ENCODE results near the gene PYURF.
A peak's percentile ranks its signal among the peaks of the same experiment; 100 is the strongest.

PYURF gene, protein sequence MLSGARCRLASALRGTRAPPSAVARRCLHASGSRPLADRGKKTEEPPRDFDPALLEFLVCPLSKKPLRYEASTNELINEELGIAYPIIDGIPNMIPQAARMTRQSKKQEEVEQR

DNA sequence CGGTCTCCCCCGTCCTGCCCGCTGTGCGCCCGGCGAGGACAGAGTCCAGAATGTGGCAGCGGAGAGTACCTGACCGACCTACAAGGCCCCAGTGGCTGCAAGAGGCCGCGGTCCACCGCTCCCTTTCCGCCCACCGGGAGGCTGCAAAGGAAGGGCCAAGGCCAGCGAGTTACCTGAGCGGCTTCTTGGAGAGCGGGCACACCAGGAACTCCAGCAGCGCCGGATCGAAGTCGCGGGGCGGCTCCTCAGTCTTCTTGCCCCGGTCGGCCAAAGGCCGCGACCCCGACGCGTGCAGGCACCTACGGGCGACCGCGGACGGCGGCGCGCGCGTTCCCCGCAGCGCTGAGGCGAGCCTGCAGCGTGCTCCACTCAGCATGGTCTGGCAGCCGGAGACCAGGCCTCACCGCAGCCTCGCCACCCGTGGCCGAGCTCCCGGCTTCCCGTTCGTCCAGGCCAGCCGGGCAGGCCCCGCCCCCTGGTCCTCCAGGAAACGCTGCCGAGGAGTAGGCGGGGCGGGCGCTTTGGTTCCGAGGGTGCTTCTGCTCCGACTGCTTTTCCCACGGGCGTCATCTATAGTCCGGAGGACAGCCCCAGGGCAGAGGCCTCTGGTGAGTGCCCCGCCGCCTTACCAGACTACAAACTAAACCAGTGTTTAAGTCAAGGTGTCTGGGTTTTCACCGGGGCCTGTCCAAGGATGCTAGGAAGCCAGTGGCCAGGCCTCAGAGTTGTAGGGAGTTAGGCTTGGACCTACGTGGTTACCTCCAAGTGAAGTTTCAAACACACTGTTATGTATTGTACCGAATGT lies at the start of gene PYURF:
TSS of gene PYURF (minus strand) at position 452 of the 805 bp plus-strand sequence. CDS start at position 376, 76 bp downstream.
- DNase-seq (ENCODE audit: low read depth in 1 of 2, low spot score in 1 of 2): peak; percentile 37 to 62

DNA sequence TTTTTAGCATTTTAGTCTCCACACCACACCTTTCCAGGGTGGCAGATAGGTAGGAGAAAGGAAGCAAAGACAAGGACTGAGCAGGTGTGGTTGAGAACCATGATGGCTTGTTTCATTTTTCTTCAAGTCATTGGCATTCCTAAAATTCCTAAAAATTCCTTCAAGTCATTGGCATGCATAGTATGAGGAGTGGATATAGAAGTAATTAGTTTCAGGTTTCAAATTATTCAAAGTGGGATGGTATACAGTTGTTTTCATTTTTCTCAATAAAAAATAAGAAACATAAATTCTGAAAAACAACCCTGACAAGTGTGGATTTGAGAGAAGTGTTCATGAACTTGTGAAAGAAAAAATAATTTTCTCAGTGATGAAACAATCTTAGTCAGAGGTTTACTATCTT lies 46.4 kb upstream of the PYURF start:
- DNase-seq (ENCODE audit: low read depth in 1 of 2, low spot score in 1 of 2): no peak

DNA sequence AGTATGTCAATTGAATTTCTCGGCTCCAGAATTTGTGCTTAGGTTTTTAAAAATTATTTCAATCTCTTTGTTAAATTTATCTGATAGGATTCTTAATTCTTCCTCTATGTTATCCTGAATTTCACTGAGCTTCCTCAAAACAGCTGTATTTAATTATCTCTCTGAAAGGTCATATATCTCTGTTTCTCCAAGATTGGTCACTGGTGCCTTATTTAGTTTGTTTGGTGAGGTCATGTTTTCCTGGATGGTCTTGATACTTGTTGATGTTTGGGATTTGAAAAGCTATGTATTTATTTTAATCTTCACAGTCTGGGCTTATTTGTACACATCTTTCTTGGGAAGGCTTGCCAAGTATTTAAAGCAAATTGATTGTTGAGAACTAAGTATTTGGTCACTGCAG lies 44.0 kb upstream of the PYURF start:
- DNase-seq (ENCODE audit: low read depth in 1 of 2, low spot score in 1 of 2): no peak

DNA sequence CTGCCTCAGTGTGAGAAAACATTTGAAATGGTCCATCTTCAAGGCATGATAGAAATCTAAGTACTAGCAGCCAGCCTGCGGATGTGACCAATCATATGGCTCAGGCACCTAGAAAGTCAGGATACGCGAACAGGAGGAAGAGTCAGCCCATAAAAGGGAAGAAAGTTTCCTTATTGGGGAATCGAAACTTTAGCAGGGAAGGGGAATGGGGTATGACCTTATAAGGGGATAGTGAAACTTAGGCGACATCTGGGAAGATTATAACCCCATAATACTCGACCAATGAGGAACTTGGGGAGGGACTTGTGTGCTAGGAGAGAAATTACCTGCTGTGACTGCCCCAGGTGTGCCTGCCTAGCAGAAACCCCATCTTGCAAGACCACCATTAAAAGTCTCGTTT lies 26.2 kb upstream of the PYURF start:
- DNase-seq (ENCODE audit: low read depth in 1 of 2, low spot score in 1 of 2): no peak

DNA sequence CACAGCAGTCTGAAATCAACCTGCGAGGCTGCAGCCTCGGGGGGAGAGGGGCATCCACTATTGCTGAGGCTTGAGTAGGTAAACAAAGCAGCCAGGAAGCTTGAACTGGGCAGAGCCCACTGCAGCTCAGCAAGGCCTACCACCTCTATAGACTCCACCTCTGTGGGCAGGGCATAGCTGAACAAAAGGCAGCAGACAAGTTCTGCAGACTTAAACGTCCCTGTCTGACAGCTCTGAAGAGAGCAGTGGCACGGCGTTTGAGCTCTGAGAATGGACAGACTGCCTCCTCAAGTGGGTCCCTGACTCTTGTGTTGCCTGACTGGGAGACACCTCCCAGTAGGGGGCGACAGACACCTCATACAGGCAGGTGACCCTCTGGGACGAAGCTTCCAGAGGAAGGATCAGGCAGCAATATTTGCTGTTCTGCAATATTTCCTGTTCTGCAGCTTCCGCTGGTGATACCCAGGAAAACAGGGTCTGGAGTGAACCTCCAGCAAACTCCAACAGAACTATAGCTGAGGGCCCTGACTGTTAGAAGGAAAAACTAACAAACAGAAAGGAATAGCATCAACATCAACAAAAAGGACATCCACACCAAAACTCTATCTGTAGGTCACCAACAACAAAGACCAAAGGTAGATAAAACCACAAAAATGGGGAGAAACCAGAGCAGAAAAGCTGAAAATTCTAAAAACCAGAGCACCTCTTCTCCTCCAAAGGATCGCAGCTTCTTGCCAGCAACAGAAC lies 15.9 kb upstream of the PYURF start:
- DNase-seq (ENCODE audit: low read depth in 1 of 2, low spot score in 1 of 2): peak; percentile 42 to 59

DNA sequence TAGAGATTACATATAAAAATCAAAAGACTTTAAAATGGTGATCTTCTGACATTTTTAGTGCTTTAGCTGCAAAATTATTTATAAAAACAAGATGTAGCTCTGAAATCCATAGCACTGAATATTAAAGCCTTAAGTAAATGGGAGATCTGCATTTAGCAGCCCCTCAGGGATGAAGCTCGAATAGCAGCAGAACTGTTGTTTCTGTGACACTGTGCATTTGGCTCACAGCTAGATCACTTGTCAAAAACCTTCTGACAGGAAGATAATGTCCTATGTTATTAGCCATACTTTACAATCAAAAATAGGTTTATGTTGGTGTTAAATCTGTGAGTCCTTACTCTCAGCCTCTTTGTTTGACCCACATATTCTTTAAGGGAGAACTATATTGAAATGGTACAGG lies 14.1 kb upstream of the PYURF start:
- no peak for DNase-seq (ENCODE audit: low read depth in 1 of 2, low spot score in 1 of 2)

DNA sequence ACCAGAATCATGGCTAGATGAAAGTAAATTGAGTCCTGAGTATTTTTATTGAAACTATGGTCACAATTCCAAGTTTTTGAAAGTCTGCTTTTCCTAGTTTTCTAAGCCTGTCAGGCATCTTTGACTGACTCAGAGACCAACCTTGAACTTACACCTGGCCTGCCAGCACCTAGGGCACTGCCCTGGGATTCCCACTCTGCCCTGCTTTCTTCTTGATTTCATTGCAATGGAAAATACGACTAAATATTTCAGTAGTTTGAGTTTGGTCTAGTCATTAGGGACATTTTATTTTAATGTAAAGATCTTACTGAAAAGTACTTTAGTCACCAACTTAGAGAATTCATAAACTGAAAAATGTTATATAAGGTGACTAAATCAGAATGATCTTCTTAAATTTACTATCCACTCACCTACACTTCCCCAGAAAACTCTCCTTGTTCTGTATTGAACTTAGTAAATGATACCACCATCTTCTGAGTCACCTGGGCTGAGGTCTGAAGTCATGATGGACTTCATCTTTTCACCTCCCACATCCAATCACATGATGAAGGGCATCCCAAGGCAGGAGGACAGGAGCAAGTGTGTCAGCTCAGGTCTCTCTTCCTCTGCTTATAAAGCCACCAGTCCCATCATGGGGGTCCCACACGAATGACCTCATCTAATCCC lies 11.6 kb upstream of the PYURF start:
- no peak for DNase-seq (ENCODE audit: low read depth in 1 of 2, low spot score in 1 of 2)

DNA sequence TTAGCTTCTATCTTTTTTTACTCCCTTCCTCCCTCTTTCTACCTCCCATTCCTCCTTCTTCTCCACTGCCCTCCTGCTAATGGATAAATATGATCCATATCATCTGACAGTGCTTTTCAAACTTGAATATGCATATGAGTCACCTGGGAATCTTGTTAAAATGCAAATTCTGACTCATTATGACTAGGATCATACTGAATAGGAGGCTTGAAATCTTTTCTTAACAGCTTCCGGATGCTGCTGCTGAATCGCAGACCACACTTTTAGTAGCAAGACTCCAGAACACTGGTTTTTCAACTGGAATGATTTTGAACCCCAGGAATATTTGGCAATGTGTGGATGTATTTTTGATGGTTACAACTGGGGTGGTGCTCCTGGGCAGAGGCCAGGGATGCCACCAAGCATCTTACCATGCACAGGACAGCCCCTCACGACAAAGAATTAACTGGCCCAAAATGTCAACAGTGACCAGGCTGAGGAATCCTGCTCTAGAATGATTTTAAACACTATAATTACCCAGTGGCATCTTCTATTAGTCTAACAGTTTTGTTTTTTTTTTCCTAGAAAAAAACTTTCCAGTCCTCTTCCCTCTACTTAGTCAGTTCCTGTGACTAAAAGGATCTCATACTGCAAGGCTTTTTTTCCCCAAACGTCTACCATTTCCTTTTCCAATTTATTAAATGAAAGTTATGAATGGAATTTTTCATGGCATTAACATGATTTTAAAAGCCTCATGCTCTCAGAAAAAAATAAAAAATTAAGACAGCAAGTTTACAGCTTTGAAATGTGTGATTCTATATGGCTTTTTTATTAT lies 10.6 kb upstream of the PYURF start:
- no peak for DNase-seq (ENCODE audit: low read depth in 1 of 2, low spot score in 1 of 2)

DNA sequence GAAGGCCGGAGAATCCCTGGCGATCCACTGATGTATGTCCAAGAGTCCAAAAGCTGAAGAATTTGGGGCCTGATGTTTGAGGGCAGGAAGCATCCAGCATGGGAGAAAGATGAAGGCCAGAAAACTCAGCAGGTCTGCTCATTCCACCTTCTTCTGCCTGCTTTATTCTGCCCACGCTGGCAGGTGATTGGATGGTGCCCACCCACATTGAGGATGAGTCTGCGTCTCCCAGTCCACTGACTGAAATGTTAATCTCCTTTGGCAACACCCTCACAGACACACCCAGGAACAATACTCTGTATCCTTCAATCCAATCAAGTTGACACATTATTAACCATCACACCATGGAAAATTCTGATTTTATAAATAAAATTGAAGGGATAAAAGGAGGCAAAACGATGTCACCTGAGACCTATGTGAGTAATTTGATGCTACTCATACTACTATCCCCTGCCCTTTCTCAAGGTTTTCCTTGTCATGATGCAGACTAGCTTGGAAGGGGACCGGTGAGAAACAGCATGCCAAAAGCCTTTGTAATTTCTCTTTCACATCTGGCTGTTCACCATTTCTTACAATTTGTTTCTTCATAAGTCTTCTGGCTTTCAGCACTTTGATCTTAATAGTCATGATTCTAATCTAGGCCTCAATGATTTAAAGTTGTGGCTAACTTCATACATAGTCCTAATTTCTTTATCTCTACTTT lies 9.7 kb upstream of the PYURF start:
- DNase-seq (ENCODE audit: low read depth in 1 of 2, low spot score in 1 of 2): no peak

DNA sequence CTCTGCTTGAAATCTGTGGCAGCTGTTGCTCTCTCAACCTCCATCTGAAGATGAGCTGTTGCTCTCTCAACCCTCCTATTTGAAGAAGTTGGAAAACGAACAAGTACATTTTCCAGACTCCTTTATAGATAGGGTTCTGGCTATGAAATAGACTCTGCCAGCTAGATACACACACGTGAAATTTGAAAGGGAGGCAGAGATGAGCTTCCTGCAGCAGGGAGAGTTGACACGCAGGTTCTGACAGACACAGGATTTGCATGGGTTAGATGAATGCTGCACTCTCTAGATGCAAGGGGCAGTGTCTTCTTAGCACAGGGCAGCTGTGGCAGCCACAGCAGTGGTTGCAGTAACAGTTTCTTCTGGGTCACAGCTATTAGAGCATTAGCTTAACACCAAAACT lies 8.0 kb upstream of the PYURF start:
- DNase-seq (ENCODE audit: low read depth in 1 of 2, low spot score in 1 of 2): no peak

DNA sequence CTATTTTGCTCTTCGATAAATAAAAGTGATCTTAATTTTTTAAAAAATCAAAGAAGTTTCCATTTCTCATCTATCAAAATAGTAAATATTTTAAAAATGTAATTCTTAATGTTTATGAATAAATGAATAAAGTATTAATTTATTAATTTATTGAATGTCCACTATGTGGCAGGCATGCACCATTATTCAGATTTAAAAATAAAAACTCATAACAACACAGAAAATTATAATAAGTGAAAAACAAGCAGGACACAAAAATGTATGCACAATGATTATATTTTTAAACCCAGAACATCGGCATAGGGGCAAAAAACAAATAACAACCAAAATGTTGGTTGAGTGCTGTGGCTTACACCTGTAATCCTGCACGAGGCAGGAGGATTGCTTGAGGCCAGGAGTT lies 5.3 kb upstream of the PYURF start:
- no peak for DNase-seq (ENCODE audit: low read depth in 1 of 2, low spot score in 1 of 2)

DNA sequence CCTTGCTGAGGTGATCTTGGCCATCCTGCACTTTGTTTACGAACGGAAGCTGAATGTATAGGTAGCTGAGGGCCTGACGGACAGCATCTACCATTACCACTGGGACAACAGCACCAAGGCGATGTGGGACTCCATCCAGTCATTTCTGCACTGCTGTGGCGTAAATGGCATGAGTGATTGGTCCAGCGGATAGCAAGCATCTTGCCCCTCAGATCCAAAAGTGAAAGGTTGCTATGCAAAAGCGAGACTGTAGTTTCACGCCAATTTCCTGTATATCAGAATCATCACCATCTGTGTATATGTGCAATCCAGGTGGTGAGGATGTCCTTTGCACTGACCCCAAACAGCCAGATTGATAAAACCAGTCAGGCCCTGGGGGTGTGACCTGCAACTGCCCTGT lies 4.2 kb upstream of the PYURF start:
- no peak for DNase-seq (ENCODE audit: low read depth in 1 of 2, low spot score in 1 of 2)

DNA sequence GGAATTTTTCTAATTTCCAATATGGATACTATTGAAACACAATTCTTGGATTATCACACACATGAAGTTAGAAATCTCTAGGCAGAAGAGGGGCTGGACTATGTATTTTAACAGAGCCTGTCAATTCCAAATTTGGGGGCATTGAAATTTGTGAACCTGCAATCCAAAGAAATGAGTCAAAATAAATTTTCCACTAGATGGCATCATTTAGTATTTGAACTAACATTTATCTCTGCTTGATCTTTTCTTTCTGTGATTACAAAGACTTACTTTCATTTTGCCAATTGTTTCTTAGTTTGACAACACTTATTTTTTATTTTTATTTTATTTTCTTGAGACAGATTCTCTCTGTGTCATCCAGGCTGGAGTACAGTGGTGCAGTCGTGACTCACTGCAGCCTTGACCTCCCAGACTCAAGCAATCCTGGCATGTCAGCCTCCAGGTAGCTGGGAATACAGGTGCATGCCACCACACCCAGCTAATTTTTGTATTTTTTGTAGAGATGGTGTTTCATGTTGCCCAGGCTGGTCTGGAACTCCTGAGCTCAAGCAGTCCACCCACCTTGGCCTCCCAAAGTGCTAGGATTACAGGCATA lies 2.7 kb upstream of the PYURF start:
- DNase-seq (ENCODE audit: low read depth in 1 of 2, low spot score in 1 of 2): no peak

DNA sequence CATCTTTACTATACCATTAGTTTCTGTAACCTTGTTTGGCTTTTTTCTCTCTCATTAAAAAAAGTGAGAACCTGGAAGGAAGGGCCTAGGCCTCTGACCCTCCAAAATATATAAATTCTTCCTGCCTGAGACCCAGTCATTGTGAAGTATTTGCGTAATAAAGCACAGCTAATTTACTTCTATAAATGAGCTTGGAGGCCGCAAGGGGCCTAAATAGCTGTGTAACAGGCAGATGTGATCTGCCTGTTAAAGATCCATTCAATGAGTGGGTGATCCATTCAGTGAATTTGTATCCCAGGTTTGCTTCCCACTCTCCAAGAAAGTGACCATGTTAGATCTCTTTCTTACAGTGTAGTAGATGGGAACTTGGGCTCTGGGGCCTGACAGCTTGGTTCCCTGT lies 595 bp upstream of the PYURF start:
- DNase-seq (ENCODE audit: low read depth in 1 of 2, low spot score in 1 of 2): no peak

DNA sequence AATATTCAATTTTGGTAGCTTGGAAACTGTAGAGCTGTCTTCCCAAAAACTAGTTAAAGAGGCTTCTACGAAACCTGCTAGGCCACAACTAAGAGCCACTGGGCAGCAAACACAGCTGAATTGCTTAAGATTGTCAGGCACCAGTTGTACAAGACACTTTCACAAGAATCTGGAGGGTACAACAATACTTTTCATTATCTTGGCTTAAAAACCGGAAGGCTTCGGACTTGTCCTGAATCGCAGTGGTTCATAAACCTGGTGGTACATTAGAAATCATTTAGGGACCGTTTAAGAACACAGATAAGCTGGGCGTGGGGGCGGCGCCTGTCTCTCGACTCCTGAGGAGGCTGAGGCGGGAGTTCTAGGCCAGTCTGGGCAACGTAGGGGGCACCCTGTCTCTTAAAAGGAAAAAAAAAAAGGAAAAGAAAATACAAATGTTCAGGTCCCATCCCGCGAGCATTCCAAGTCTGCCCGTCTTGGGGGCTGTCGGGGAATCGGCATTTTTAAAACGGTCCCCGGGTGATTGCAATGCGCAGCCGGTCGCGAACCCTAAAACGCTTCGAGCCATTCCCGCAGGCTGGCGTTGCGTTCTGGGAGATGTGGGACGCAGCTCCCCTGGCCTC lies 763 bp downstream of the PYURF start:
- no peak for DNase-seq (ENCODE audit: low read depth in 1 of 2, low spot score in 1 of 2)

DNA sequence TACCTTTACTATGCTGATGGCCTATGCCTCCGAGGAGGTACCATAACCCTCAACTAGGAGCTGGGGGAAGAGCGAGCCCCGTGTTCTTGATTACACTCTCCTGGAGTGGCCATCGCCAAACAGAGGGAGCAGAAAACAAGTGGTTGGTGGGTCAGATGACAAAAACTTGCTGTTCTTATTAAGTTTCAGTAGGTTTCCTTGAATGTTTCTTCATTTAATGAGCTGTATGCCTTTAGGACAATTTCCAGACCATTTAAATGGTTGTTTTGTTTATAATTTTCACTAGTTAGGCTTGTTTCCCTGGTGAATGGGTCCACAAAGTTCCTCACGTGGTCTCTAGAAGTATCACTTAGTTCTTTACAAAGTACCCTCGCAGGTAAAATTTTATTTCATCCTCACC lies 4.7 kb downstream of the PYURF start:
- DNase-seq (ENCODE audit: low read depth in 1 of 2, low spot score in 1 of 2): no peak

DNA sequence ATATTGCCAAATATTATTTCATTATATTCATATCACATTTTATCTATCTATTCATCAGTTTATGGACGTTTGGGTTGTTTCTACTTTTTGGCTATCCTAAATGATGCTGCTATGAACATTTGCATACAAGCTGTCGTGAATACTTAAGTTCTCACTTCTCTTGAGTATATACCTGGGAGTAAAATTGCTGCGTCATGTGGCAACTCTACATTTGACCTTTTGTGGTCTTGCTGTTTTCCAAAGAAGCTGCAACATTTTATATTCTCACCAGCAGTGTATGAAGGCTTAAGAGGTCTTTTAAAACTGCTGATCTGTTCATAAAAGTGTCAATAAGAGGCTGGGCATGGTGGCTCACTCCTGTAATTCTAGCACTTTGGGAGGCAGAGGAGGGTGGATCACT lies 5.8 kb downstream of the PYURF start:
- no peak for DNase-seq (ENCODE audit: low read depth in 1 of 2, low spot score in 1 of 2)

DNA sequence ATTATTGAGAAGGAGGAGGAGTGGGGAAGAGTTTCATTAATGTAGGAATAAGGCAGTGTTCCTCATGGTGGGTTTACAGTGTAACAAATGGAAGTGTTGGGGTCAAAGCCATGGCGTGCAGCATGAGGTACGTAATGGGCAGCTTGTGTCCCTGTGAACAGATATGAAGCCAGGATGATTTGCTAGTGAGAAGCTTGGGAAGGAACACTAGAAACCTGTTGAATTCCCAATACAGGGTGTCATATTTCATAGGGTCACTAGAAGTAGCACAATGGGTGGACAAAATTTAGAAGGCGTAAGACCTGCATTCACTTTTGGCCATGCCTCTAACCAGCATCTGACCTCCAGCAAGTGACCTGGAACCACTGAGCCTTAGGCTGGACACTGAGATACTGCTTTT lies 6.8 kb downstream of the PYURF start:
- DNase-seq (ENCODE audit: low read depth in 1 of 2, low spot score in 1 of 2): no peak
